GM12875 (cell line): ENCODE measurements around the gene RGS12.

ENCODE experiments used
- H3K4me3 ChIP-seq: one replicate; pipeline ENCODE4 v1.5.1; 2011; ENCODE audit warnings: low read depth, low read length, control low read depth
- CTCF ChIP-seq: IDR thresholded peaks from 2 replicates; pipeline ENCODE4 v1.5.1; 2011; ENCODE audit warnings: low read depth, mild to moderate bottlenecking, control low read depth, inconsistent platforms, low read length, moderate library complexity, borderline replicate concordance; ENCODE audit not compliant: insufficient read depth

RGS12 gene

GRCh38 chr4:3269105-3269927 is 23.5 kb upstream of the RGS12 start:
- TF ChIP-seq CTCF = no peak
- H3K4me3 ChIP-seq = no peak overlapping the region

GRCh38 chr4:3269991-3270611 is 22.7 kb upstream of the RGS12 start:
- no peak for TF ChIP-seq CTCF
- no peak overlapping the region for H3K4me3 ChIP-seq

GRCh38 chr4:3271131-3271530 is 21.7 kb upstream of the RGS12 start:
- TF ChIP-seq CTCF = no peak
- no peak overlapping the region for H3K4me3 ChIP-seq

- TF ChIP-seq CTCF = no peak
- no peak overlapping the region for H3K4me3 ChIP-seq
Measured at GRCh38 chr4:3276986-3277385, 15.8 kb upstream of the RGS12 start.

GRCh38 chr4:3280466-3280865 is 12.4 kb upstream of the RGS12 start:
- H3K4me3 ChIP-seq = no peak overlapping the region
- no peak for TF ChIP-seq CTCF

GRCh38 chr4:3283483-3283882 is 9.3 kb upstream of the RGS12 start:
- H3K4me3 ChIP-seq = no peak overlapping the region
- no peak for TF ChIP-seq CTCF

GRCh38 chr4:3283916-3284315 is 8.9 kb upstream of the RGS12 start:
- TF ChIP-seq CTCF = no peak
- no peak overlapping the region for H3K4me3 ChIP-seq
